Measurements from ENCODE around the gene CAV1.

Gene CAV1

DNA sequence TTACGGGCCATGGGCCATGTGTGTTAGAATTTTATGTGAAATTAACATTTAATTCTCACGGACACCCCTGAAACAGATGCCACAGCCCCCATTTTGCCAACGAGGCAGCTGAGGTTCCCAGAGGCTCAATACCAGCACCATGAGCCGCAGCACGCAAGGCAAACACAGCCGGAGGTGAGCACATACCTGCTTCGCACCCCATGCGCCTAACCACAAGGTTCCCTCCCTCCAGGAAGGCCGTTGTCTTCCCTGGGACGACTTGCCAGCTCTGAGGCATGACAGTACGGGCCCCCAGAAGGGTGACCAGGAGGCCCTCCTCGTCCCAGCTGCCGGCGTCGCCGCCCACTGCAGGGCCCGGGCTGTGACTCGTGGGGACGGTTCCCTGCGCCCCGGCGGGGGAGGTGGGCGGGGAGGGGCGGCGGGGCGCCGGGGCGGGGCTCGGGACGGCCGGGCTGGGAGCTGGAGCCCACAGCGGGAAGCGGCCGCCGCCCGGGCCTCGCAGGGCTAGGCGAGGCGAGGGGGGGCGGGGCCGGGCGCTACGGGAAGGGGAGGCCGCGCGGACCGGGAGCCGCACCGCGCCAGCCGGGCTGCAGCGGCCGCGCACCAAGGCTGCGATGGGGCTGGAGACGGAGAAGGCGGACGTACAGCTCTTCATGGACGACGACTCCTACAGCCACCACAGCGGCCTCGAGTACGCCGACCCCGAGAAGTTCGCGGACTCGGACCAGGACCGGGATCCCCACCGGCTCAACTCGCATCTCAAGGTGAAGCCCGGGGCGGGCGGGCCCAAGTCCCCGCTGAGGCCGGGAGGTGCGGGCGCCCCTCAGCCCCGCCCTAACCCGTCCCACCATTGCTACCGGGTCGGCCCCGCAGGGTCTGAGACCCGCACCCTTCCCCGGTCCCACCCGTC lies 25.4 kb upstream of the CAV1 start, which contains the start of gene CAV2:
Gene CAV2, plus strand, starts transcription at position 571 of the 910 bp plus-strand sequence. Its CDS starts 44 bp downstream, at position 615.
- no peak for FAIRE-seq
- no peak for DNase-seq (ENCODE audit: insufficient read length, low spot score)
- TF ChIP-seq CTCF (IDR thresholded peaks at IDR 0.05; ENCODE audit: insufficient read depth, missing control alignments), result no peak

- DNase-seq (ENCODE audit: insufficient read length, low spot score) (no peak), FAIRE-seq (no peak)
- TF ChIP-seq CTCF (IDR thresholded peaks at IDR 0.05; ENCODE audit: insufficient read depth, missing control alignments), result no peak
These were observed 24.6 kb upstream of the CAV1 start for GRCh38 chr7:116500078-116500853.

DNA sequence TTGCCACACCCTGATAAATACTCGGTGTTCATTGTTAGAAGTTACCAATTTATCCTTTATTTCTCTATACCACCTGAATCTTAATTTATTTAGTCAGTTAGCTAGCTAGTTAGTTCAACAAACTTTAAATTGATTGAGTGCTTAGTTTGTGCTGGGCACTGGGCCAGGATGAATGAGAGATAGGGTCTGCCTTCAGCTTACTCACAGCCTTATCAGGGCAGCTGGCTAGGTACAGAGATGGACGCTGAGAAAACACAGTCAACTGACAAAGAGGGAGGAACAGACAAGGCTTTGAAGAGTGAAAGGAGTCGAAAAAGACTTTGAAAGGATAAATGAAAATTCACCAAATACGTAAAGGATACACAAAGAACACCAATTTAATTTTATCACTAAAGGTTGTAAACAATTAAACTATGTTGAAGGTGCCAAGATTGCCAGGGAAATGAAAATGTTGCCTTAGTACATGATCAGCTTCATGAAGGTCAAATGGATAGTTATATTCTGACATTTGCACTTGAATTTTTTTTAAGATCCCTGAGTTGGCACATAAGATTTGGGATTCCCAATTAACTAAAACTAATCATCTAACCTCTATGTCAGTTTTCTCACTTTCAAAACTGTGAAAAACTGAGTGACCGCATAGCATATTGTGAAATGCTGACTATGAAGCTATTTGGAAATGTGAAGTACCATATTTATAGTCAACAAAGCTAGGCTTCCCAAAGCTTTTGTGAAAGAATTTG lies 23.2 kb upstream of the CAV1 start:
- FAIRE-seq (no peak), DNase-seq (ENCODE audit: insufficient read length, low spot score) (no peak)
- no peak for TF ChIP-seq CTCF (IDR thresholded peaks at IDR 0.05; ENCODE audit: insufficient read depth, missing control alignments)

DNA sequence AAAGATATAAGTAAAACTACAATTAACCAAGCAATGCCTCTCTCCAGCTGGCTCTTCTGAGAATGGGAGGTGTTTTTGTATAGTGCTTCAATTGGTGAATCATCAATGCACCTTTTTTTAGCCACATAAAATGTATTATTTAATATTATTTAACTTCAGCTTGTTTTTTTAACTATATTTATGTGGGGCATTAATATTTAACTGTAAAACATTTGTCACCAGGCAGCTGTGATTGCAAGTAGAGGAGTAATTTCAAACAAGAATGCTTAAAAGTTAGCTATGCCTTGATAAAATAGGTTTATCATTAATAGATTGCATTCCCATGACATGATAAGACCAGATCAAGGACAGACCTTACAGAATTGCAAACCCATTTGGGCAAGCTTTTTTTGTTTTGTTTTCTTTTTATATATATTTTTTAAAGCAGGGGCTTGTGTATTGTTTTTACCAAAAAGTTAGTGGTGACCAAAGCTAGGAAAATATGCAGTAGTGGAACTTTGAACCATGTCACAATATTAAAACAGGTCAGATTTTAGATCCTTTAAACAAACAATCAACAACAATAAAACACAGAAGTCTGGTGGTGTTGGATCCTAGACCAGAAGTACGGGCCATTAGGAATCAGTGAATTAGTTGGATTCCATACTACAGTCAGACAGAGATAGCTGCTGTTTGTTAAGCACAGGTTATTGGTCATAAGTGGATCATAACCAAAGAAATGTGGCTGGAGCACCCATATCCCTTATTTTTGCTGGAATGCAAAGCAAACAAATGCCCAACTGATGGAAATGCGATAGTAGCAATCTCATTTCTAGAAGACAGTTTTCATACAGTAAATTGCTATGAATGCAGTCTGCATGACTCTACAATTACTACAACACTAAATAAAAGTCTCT lies 22.4 kb upstream of the CAV1 start:
- no peak for DNase-seq (ENCODE audit: insufficient read length, low spot score)
- FAIRE-seq, result no peak
- TF ChIP-seq CTCF (IDR thresholded peaks at IDR 0.05; ENCODE audit: insufficient read depth, missing control alignments), result no peak

DNA sequence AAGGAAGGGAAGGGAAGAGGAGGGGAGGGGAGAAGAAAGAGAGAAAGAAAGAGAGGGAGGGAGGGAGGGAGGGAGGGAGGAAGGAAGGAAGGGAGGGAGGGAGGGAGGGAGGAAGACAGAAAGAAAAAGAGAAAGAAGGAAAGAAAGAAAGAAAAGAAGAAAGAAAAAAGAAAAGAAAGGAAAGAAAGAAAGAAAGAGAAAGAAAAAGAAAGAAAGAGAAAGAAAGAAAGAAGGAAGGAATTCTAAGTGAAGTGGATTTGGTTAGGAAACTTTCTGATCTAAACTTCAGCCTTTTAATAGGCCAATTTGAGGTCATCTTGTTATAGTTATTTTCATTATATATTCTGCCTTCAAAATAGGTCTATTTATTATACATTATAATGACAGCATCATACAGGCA lies 21.0 kb upstream of the CAV1 start:
- FAIRE-seq, result no peak

More for the DNA sequence above, 21.0 kb upstream of the CAV1 start:
- TF ChIP-seq CTCF (IDR thresholded peaks at IDR 0.05; ENCODE audit: insufficient read depth, missing control alignments), result no peak
- DNase-seq (ENCODE audit: insufficient read length, low spot score), result no peak
